ENCODE results near the gene EHMT2. TPM values are rescaled to one million over a fixed set of nuclear protein-coding genes. Genes with fewer than 3 reads are reported as not detected.

EHMT2 gene
- total RNA-seq, 1 experiment from 2014 or later: 137 TPM

DNA sequence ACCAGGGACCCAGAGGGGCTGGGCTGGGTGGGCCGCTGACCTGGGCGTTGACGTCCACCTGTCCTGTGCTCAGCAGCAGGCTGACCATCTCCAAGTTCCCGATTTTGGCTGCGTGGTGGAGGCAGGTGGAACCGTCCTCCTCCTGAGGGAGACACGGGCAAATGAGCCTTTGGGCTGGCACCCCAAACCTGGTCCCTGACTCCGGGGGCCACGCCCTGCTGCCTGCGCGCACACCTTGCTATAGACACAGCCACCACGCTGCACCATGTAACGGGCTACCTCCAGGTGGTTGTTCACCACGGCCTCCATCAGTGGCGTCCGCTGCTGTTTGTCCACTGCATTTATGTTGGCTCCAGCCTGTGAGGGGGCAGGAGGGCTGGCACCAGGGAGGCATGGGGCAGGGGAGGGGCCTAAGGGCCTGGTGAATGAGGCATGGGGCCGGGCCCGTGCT is 10.9 kb downstream of the EHMT2 start:
- TF ChIP-seq, protein P1, sequence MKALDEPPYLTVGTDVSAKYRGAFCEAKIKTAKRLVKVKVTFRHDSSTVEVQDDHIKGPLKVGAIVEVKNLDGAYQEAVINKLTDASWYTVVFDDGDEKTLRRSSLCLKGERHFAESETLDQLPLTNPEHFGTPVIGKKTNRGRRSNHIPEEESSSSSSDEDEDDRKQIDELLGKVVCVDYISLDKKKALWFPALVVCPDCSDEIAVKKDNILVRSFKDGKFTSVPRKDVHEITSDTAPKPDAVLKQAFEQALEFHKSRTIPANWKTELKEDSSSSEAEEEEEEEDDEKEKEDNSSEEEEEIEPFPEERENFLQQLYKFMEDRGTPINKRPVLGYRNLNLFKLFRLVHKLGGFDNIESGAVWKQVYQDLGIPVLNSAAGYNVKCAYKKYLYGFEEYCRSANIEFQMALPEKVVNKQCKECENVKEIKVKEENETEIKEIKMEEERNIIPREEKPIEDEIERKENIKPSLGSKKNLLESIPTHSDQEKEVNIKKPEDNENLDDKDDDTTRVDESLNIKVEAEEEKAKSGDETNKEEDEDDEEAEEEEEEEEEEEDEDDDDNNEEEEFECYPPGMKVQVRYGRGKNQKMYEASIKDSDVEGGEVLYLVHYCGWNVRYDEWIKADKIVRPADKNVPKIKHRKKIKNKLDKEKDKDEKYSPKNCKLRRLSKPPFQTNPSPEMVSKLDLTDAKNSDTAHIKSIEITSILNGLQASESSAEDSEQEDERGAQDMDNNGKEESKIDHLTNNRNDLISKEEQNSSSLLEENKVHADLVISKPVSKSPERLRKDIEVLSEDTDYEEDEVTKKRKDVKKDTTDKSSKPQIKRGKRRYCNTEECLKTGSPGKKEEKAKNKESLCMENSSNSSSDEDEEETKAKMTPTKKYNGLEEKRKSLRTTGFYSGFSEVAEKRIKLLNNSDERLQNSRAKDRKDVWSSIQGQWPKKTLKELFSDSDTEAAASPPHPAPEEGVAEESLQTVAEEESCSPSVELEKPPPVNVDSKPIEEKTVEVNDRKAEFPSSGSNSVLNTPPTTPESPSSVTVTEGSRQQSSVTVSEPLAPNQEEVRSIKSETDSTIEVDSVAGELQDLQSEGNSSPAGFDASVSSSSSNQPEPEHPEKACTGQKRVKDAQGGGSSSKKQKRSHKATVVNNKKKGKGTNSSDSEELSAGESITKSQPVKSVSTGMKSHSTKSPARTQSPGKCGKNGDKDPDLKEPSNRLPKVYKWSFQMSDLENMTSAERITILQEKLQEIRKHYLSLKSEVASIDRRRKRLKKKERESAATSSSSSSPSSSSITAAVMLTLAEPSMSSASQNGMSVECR (CRISPR knock-in tag; IDR thresholded peaks at IDR 0.05; ENCODE audit: borderline replicate concordance): no peak
- TF ChIP-seq, protein P2, sequence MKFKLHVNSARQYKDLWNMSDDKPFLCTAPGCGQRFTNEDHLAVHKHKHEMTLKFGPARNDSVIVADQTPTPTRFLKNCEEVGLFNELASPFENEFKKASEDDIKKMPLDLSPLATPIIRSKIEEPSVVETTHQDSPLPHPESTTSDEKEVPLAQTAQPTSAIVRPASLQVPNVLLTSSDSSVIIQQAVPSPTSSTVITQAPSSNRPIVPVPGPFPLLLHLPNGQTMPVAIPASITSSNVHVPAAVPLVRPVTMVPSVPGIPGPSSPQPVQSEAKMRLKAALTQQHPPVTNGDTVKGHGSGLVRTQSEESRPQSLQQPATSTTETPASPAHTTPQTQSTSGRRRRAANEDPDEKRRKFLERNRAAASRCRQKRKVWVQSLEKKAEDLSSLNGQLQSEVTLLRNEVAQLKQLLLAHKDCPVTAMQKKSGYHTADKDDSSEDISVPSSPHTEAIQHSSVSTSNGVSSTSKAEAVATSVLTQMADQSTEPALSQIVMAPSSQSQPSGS (CRISPR knock-in tag; IDR thresholded peaks at IDR 0.05; ENCODE audit: borderline replicate concordance, low read depth): no peak
- TF ChIP-seq CREM (CRISPR knock-in tag; IDR thresholded peaks at IDR 0.05) (no peak), ZNF423 (CRISPR knock-in tag; IDR thresholded peaks at IDR 0.05) (no peak), ZNF416 (CRISPR knock-in tag; IDR thresholded peaks at IDR 0.05) (no peak), TEAD1 (CRISPR knock-in tag; IDR thresholded peaks at IDR 0.05) (no peak), PRRX2 (CRISPR knock-in tag; IDR thresholded peaks at IDR 0.05) (no peak), EMX1 (CRISPR knock-in tag; IDR thresholded peaks at IDR 0.05) (no peak), ZNF396 (CRISPR knock-in tag; IDR thresholded peaks at IDR 0.05; ENCODE audit: borderline replicate concordance) (no peak), CBFB (CRISPR knock-in tag; IDR thresholded peaks at IDR 0.05; ENCODE audit: low read depth) (no peak), ZNF138 (CRISPR knock-in tag; conservative IDR thresholded peaks at IDR 0.05) (no peak), HMGA2 (CRISPR knock-in tag; IDR thresholded peaks at IDR 0.05) (no peak), TP53 (CRISPR knock-in tag; IDR thresholded peaks at IDR 0.05) (no peak)
- TF ChIP-seq, protein P3, sequence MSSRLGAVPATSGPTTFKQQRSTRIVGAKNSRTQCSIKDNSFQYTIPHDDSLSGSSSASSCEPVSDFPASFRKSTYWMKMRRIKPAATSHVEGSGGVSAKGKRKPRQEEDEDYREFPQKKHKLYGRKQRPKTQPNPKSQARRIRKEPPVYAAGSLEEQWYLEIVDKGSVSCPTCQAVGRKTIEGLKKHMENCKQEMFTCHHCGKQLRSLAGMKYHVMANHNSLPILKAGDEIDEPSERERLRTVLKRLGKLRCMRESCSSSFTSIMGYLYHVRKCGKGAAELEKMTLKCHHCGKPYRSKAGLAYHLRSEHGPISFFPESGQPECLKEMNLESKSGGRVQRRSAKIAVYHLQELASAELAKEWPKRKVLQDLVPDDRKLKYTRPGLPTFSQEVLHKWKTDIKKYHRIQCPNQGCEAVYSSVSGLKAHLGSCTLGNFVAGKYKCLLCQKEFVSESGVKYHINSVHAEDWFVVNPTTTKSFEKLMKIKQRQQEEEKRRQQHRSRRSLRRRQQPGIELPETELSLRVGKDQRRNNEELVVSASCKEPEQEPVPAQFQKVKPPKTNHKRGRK (CRISPR knock-in tag; IDR thresholded peaks at IDR 0.05; ENCODE audit: borderline replicate concordance): no peak
- TF ChIP-seq, protein P4, sequence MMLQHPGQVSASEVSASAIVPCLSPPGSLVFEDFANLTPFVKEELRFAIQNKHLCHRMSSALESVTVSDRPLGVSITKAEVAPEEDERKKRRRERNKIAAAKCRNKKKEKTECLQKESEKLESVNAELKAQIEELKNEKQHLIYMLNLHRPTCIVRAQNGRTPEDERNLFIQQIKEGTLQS (CRISPR knock-in tag; conservative IDR thresholded peaks at IDR 0.05): no peak
- TF ChIP-seq, protein P5, sequence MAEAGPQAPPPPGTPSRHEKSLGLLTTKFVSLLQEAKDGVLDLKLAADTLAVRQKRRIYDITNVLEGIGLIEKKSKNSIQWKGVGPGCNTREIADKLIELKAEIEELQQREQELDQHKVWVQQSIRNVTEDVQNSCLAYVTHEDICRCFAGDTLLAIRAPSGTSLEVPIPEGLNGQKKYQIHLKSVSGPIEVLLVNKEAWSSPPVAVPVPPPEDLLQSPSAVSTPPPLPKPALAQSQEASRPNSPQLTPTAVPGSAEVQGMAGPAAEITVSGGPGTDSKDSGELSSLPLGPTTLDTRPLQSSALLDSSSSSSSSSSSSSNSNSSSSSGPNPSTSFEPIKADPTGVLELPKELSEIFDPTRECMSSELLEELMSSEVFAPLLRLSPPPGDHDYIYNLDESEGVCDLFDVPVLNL (CRISPR knock-in tag; IDR thresholded peaks at IDR 0.05; ENCODE audit: borderline replicate concordance, low read depth): no peak
- TF ChIP-seq, protein P6, sequence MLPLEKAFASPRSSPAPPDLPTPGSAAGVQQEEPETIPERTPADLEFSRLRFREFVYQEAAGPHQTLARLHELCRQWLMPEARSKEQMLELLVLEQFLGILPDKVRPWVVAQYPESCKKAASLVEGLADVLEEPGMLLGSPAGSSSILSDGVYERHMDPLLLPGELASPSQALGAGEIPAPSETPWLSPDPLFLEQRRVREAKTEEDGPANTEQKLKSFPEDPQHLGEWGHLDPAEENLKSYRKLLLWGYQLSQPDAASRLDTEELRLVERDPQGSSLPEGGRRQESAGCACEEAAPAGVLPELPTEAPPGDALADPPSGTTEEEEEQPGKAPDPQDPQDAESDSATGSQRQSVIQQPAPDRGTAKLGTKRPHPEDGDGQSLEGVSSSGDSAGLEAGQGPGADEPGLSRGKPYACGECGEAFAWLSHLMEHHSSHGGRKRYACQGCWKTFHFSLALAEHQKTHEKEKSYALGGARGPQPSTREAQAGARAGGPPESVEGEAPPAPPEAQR (CRISPR knock-in tag; IDR thresholded peaks at IDR 0.05): no peak
- CTCF ChIA-PET: interaction anchor here (1.4 kb wide), 1 partner anchor 12 kb away, joined by 4 read pairs; the partner anchor contains the start of gene EHMT2
- no peaks in the 10 kb centered on the region for H3K4me1 Mint-ChIP-seq
- H3K4me3 Mint-ChIP-seq: no peak overlapping the region
- POLR2A ChIA-PET: no interaction called here
- no peaks in the 10 kb centered on the region for H3K27me3 Mint-ChIP-seq (ENCODE audit: low read depth)
- peaks cover 75% of the 10 kb centered on the region for H3K36me3 Mint-ChIP-seq
- ATAC-seq (no peak), DNase-seq (ENCODE audit: low spot score) (no peak)
- H3K27ac Mint-ChIP-seq: no peak overlapping the region
- no peaks in the 10 kb centered on the region for H3K9me3 Mint-ChIP-seq

Data from WTC11 (cell line).